Activated CD8-positive, alpha-beta memory T cell treated with anti-CD3 and anti-CD28 coated beads, Interleukin-2, amount 50 U/mL, for 1 hour (primary cell): ENCODE data around the gene SACS.

Source experiments
- DNase-seq: peaks from one replicate; pipeline ENCODE4 v3.0.0-alpha.2; 2020; ENCODE audit errors: extremely low read depth

SACS gene

GRCh38 chr13:23433171-23434153, at the start of gene SACS:
SACS (minus strand) TSS chr13:23433702; CDS start chr13:23411239, 22,463 bp downstream.
- DNase-seq: no peak

- no peak for DNase-seq
These were observed 46.8 kb upstream of the SACS start for GRCh38 chr13:23480324-23480723.

GRCh38 chr13:23477101-23477500, 43.6 kb upstream of the SACS start:
- DNase-seq: no peak

- no peak for DNase-seq
These were observed 39.7 kb upstream of the SACS start for GRCh38 chr13:23473221-23473620.

GRCh38 chr13:23472189-23472588, 38.7 kb upstream of the SACS start:
- no peak for DNase-seq

GRCh38 chr13:23470790-23471614, 37.5 kb upstream of the SACS start:
- DNase-seq: no peak

GRCh38 chr13:23469951-23470421, 36.5 kb upstream of the SACS start:
- DNase-seq: no peak

- DNase-seq: no peak
These were observed 35.3 kb upstream of the SACS start for GRCh38 chr13:23468811-23469210.

- no peak for DNase-seq
These were observed 34.4 kb upstream of the SACS start for GRCh38 chr13:23467932-23468278.

- no peak for DNase-seq
These were observed 33.8 kb upstream of the SACS start for GRCh38 chr13:23467048-23467931.

GRCh38 chr13:23466144-23467002, 32.9 kb upstream of the SACS start:
- peak; percentile 17 for DNase-seq

- DNase-seq: no peak
These were observed 30.2 kb upstream of the SACS start for GRCh38 chr13:23463661-23464060.

- no peak for DNase-seq
These were observed 29.5 kb upstream of the SACS start for GRCh38 chr13:23462815-23463559.

GRCh38 chr13:23461544-23461943, 28.0 kb upstream of the SACS start:
- DNase-seq: no peak

GRCh38 chr13:23460921-23461320, 27.4 kb upstream of the SACS start:
- DNase-seq: no peak

- DNase-seq: no peak
These were observed 26.8 kb upstream of the SACS start for GRCh38 chr13:23460309-23460708.

- no peak for DNase-seq
These were observed 25.5 kb upstream of the SACS start for GRCh38 chr13:23458989-23459388.

GRCh38 chr13:23456437-23457210, 23.1 kb upstream of the SACS start:
- no peak for DNase-seq
